HG02973 (cell line): ENCODE results near the gene PCBP3.
"Not testable (repeated sequence)": the region's sequence is repeated elsewhere in the genome, so short reads cannot be mapped to it uniquely, and the experiment has no call there.

Experiments used
- ATAC-seq: cut with Tn5 transposase; IDR thresholded peaks from one replicate; pipeline ENCODE4 v1.9.1; 2021; ENCODE audit warnings: moderate library complexity; ENCODE audit not compliant: unreplicated experiment

The PCBP3 gene

DNA sequence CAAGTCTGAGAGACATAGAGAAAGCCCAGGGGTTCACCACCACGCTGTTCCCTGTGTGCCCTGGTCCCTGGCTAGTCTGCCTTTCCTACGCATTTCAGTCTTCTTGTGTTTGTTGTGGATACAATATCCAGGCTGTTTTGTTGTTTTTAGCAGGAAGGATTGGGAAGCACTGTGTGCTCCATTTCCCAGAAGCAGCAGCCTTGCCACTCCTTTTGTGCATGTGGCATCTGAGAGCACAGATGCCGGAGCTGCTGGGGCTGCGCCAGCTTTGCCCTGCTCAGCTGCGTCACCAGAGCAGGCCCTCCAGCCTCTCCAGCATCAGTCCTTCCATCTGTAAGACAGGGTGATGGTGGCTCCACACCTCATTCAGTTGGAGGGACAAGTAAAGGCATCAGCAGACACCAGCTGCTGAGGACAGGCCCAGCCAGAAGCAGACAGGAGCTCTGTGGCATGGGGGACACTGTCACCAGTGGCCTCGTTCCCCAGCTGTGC, 243.6 kb downstream of the PCBP3 start:
- ATAC-seq = no peak

DNA sequence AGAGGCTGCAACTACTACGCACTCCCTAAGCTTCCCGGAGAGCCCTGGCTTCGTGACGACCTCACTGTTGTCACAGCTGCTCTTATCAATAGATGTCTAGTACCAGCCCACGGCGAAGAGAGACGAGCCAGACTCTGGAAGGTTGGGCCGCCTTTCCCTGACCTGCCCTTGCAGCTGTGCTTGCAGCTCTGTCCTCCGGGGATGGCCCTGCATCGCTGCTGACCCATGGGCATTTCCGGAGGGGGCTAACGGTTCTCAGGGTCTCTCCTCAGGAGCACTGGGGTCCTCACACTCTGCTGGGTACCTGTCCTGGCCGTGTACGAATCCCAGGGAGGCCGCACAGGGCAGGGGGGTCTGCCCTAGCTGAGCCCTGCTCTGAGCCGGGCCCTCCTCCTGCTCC, 244.3 kb downstream of the PCBP3 start:
- no peak for ATAC-seq

DNA sequence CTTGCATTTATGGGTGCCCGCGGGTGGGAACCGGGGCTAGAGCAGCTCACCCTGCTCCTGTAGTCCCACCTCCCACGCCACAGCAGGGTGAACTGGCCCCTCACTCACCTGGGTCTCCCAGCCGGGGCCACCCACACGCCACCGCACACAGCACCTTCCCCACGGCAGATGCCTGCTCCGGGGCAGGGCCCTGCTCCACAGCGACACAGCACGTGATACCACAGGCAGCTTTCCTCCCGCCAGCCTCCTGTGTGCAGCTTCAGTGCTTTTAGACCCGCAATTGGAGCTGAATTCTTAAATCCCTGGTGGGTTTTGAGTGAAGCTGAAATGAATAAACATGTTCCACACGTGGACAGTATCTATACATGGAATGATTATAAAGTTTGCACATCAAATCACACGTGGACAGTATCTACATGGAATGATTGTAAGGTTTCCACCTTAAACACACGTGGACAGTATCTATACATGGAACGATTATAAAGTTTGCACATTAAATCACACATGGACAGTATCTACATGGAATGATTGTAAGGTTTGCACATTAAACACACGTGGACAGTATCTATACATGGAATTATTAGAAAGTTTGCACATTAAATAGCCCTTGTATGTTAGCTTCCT, 245.0 kb downstream of the PCBP3 start:
- ATAC-seq = no peak

DNA sequence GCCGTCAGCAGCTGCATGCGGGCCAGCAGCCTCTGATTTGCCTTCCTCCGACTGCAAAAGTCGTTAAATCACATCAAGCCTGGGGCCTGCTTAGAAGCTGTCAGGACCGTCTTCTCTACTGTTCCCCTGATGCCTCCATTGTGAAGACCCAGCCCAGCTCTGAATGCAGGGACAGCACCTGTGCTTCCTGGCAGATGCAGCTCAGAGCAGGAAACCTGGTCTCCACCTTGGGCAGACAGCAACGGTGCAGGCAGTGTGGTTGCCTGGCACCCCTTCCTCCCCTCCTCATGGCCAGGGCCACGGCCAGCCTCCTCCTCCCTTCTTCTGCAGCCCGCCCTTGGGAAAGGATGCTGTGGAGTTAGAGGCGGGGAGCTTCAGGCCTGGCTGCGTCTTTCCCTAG, 245.7 kb downstream of the PCBP3 start:
- no peak for ATAC-seq

DNA sequence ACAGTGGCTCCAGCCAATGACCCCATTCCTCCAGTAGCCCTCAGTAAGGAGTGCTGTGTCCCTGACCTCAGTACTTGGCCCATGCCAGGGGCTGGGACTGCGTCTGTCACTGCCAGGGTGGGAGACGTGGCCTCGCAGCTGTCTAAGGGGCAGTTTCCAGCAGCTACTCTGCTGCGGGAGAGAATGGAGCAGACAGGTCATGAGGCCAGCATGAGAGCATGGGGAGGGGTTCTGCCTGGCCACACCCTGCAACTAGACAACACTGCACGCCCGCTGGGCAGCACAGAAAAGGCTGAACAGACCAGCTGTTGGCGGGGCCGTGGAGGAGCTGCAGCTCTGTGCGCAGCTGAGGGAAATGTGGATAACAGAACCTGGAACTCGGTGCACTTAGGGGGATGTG, 246.4 kb downstream of the PCBP3 start:
- no peak for ATAC-seq

DNA sequence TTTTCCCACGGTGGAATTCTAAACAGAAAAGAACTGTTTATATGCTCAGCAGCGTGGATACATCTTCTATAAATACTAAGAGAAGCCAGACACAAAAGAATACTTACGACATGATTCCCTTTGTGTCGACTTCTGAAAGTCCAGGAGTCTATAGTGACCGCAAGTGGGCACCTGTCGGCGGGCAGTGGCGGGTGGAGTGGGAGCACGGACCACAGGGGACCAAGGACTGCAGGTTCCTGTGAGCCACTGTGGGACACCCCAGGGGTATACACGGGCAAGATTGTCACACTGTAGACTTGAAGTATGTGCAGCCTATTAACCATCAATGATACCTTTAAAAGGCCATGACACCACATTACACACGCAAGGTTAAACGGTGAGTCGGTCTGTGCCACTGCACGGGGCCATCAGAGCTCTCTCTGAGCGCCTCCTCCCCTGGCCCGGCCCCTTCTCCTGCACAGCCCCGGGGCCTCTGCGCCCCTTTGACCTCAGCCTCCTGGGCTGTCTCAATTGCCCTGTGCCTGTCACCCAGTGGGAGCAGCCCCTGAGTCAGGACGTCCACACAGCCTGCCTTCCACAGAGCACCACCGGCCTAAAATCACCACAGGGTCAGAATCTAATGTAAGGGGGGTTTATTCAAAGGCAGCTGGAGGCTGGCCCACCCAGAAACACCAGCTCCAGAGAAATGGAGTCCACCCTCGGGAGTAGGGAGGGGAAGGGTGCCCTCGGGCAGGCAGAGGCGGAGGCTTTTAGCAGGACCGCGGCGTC, 248.0 kb downstream of the PCBP3 start:
- no peak for ATAC-seq

DNA sequence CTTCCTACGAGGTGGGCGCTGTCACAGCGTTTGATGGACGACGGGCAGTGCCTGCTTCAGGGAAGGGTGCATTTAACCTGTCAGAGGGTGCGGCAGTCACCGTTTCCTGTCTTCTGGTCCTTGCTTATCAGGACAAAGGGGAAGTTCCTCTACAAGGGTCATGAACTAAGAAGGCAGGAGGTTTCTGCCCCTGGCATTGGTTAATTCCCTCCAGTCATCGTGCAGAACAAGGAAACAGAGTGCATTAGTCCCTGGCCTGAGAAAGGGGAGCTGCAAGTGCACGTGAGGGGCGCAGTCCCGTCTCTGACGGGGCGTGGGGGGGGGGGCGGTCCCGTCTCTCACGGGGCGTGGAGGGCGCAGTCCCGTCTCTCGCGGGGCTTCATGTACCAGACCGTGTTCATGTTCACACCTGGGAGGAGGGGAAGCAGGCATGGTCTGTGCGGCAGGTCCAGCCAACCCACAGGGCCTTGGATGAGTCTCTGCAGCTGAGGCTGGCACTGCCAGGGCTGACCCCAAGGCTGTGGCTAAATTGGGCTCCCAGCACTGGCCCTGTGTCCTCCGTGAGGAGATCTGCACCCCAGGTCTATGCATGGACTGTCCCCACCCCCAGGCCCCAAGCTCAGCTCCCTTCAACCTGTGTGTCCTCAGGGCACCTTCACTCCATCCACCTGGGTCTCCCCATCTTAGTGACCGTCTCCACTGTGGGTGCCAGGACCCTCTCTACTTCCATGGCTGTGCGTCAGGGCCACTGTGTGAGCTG, 248.8 kb downstream of the PCBP3 start:
- ATAC-seq = no peak

DNA sequence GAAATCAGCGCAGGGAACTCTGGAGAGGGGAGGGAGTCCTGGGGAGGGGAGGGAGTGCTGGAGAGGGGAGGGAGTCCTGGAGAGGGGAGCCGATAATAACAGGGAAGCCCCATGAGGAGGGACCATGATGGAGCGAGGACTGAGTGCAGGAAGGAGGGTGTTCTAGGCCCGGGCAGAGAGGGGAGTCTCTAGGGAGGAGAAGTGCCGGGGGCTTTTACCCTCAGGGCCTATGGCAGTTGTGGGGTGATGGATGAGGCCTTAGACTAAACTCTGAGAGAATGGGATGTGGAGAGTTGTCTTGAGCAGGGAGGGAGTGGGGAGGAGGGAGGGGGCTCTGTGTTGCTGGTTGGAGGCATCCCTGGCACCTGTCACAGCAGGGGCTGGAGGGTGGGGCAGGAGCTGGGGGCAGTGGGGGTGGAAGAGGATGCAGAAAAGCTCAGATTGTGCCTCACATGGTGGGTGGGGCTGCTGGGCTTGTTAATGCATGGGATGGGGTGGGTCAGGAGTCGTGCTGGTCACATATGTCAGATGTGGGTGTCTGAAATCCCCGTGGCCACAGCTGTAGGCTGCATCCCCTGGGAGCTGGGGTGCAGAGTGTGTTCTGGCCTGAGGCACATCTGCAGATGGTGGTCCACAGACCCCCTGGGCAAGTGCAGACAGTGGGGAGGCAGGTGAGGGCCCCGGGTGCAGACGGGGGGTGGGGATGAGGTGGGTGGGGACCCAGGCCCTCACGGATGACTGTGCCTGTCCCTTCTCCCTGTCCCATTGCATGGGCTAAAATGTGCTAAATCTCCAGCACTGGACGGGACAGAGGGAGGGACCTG, 249.6 kb downstream of the PCBP3 start:
- no peak for ATAC-seq

DNA sequence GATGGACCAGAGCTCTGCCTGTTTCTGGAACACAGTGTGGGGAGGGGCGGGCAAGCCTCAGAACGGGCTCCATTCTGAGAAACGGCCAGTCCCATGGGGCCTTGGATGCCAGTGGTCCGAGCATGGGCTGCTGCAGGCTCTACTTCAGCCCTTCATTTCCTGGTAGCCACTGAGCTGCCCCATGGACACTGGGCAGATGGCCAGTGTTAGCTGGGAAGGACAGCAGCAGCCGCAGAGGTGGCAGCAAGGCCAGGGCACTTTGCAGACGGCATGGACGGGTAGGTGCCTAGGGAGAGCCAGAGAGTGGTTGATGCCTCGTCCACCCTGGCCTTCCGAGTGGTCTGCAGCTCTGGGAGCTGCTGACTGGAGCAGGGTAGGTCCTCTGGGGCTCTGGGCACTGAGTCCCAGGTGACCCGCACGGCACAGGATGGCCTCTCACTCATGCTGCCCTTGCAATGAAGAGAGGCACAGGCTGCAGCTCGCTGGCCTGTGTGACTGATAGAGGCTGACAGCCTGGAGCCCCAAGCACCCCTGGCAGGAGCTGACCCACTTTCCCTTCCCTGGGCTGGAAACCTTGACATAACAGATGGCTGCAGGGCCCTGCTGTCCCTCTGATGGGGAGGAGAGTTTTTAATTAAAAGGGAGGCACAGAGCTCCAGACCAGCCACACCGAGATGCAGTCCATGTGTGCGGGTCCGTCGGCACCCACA, 250.4 kb downstream of the PCBP3 start:
- no peak for ATAC-seq

DNA sequence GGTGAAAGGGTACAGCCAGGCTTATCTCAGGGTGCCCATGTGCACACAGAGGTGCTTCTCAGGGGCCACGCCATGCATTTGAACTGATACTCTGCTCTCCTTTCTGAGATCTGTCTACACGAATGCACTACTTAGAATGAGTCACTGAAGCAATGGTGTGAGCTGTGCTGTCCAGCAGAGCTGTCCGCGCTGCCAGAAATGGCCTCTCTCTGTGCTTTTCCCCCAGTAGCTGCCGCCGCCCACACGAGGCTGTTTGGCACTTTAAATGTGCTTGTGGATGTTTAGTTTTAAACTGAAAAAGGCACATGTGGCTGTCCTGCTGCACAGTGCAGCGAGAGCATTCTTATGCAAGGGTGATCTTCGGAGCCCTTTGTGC, 250.9 kb downstream of the PCBP3 start:
- ATAC-seq = no peak

DNA sequence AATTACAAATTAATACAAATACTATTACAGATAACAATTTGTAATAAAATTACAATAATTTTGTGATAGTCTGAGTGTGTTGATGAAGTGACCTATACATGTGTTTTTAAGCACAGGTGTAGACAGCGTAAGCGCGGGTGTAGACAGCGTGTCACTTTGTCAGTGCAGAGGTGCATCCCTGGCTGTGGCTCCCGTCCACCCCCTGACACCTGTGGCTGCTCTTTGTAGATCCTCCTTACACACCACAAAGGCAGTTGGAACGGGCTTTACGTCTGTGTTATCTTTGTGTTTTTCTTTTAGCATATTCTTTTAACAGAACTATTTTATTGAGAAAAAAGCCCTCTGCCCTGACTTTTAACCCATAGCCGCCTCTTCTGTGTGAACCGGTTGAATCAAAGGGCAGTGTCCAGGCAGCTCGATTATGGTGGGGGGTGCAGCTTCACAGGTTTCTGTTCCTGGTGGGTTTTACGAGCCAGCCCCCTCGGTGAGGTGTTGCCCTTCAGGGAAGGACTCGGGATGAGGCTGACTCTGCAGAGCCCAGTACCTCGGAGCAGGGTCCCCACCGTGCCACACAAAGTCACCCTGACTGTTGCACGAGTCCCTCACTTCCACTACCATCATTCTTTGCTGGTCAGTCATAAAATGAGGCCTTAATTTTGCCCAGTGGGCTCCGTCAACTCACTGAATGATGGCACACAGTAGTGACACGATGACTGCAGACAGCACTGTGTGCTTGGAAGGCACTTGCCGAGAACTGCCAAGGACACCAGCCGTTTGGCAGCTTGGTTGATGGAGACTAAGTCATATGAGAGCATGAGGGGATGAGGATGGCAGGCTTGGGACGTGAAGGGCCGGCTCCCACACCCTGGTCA, 251.6 kb downstream of the PCBP3 start:
- ATAC-seq = no peak

DNA sequence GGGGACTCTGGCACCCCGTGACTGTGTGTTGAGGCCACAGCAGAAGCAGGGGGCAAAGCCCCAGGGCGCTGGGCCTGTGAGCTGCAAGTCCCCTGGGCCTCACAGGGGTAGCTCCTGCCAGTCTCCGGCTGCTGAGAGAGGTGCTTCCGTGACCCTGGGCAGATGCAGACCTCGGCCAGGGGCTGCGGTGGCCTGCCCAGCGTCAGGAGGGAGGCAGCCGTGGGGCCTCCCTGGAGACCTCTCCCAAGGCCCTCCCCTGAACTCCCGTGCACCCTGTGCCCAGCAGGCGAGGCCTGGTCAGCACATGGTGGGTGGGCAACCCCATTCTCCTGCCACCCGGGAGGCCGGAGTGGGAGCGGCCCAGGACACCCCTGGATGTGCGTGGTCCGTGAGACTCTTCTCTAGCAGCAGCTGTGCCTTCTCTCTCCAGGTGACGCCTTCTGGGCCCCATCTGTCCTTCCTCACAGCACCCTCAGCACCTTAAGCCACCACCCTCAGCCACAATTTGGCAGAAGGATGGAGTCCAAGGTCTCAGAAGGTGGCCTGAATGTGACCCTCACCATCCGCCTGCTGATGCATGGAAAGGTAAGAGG, 252.3 kb downstream of the PCBP3 start:
- no peak for ATAC-seq

DNA sequence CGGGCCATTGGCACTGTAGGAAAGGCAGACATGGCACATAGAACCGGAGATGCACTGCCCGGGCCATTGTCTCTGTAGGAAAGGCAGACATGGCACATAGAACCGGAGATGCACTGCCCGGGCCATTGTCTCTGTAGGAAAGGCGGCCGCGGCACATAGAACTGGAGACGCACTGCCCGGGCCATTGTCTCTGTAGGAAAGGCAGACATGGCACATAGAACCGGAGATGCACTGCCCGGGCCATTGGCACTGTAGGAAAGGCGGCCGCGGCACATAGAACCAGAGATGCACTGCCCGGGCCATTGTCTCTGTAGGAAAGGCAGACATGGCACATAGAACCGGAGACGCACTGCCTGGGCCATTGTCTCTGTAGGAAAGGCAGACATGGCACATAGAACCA, 252.9 kb downstream of the PCBP3 start:
- ATAC-seq = not testable (repeated sequence)

DNA sequence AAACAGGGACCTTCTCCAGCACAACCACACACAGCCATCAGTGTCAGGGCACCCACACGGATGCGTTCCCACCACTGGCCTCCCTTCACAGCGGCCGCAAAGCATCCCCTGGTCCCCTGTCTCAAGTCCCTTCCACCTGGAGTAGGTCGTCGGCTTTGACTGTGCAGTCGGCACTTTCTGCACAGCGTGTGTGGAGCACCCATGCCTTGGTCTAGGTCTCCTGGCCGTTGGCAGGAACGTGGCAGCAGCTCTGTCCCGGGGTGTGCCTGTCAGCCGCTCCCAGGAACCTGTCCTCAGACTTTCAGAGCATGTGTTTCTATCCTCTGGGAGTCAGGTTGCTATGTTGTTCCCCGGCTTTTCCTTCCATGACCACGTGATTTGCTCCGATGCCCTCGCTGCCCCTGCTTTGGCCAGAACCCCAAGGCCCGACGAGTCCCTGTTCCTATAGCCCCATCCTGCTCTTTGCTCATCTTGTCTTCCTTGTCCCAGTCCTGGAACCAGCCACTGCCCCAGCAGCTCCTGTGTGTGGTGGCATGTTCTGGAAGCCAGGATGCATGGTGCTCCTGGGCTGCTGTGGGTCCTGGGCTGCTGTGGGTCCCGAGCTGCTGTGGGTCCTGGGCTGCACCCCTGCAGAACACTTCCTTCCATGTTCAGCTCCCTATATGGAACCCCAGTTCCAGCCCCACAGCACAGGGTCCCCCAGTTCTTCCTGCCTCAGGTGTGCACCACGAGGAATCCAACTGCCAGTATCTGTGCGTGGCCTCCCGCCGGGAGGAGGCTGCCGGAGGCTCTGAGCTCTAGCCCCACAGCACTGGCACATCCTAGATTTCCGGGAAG, 253.9 kb downstream of the PCBP3 start:
- ATAC-seq = no peak

DNA sequence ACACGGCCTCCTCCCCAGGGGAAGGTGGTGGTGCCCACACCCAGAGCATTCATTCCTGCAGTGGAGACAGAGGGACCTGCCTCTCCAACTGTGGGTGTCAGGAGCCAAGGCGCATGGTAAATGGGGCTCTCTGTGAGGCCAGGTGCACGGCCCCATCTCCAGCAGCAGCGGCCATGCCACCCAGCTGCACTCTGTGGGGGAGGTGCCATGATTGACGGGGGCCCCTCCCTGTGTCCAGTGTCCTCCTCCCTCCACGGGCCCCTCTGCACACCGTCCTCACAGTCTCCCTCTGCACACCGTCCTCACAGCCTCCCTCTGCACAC, 254.5 kb downstream of the PCBP3 start:
- no peak for ATAC-seq

DNA sequence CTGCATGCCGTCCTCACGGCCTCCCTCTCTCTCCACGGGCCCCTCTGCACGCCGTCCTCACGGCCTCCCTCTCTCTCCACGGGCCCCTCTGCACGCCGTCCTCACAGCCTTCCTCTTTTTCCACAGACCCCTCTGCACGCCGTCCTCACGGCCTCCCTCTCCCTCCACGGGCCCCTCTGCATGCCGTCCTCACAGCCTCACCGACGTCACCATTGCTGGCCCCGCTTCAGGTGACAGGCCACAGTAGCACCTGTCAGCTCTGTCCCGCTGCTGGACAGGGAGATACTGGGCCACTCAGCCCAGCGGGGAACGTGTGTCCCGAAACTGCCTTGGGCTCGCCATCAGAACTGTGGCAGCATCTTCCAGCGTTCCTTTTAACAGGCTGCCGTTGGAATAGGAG, 255.3 kb downstream of the PCBP3 start:
- no peak for ATAC-seq

DNA sequence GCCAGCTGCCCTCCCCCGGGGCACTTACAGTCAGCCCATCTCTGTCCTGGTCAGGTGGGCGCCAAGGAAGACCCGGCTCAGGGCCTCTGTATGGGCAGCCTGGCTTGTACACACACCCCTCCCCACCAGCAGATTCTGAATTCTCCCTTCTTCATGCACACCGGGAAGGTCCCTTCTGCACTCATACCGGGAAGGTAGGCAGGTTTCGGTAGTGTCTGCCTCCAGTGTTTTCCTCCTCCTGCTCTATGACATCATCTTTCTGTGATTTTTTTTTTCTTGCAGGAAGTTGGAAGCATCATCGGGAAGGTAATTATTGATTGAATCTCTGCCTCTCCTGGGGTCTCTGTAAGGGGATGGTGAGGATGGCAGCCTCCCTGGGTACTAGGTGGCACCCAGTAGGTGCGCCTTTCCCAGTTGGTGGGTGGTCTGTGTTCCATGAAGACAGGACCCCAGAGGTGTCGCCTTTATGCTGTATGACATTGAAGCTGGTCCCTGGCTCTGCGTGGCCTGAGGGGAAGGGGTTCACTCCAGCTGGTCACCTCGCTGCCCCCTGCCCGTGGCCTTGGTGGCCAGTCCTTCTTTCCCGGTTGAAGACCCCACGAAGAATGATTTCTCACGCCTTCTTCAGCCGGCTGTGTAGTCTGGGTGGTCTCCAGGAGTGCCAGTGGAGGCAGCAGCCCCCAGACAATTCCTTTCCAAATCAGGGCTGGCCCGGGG, 255.9 kb downstream of the PCBP3 start:
- no peak for ATAC-seq
